Left ventricle myocardium inferior (tissue), 1 donor: ENCODE results near the gene JUND. TPM values are rescaled to one million over a fixed set of nuclear protein-coding genes. Genes with fewer than 3 reads are reported as not detected.

ENCODE experiments used
- DNase-seq: peaks from one replicate; pipeline ENCODE4 v3.0.0-alpha.2; 2020
- H3K27ac ChIP-seq: fragments of 200-600 bp; replicated peaks from 2 replicates; pipeline ENCODE4 v1.8.0; 2021
- H3K27me3 ChIP-seq: fragments of 200-600 bp; 2 replicates; pipeline ENCODE4 v1.8.0; 2021; ENCODE audit warnings: low read depth
- H3K36me3 ChIP-seq: fragments of 200-600 bp; 2 replicates; pipeline ENCODE4 v1.8.0; 2021
- H3K4me1 ChIP-seq: fragments of 200-600 bp; 2 replicates; pipeline ENCODE4 v1.8.0; 2021
- H3K4me3 ChIP-seq: fragments of 200-600 bp; 2 replicates; pipeline ENCODE4 v1.8.0; 2021; ENCODE audit warnings: mild to moderate bottlenecking, moderate library complexity
- H3K9me3 ChIP-seq: fragments of 200-600 bp; replicated peaks from 2 replicates; pipeline ENCODE4 v1.8.0; 2021
- CTCF ChIP-seq: fragments of 200-600 bp; IDR thresholded peaks from 2 replicates; pipeline ENCODE4 v1.8.0; 2021; ENCODE audit warnings: antibody characterized with exemption, mild to moderate bottlenecking, borderline replicate concordance
- intact Hi-C: fragments of 100-400 bp; cut with micrococcal nuclease; formaldehyde crosslinking; loops from one replicate; pipeline ENCODE4 v1.11.0; 2022
- total RNA-seq: library from RNA; stranded (reverse); fragmentation: NEBNext Ultra II Directional; extraction: Animal tissue kit (Norgen Biotek cat#: 25700); gene quantifications from one replicate; pipeline ENCODE4 v1.2.1, GENCODE V29; 2021
- donor health status: DM: no; HTN: yes; CAD: no; lungs with severe emphysema.

JUND gene
- total RNA-seq, 1 donor from 2014 or later = 107 TPM

GRCh38 chr19:18310118-18310909 is 28.9 kb upstream of the JUND start:
- no peak for DNase-seq
- Histone ChIP-seq H3K4me1 (peaks cover 28% of the 10 kb centered on the region), H3K9me3 (no peaks in the 10 kb centered on the region), H3K4me3 (no peak overlapping the region), H3K27me3 (no peaks in the 10 kb centered on the region), H3K36me3 (peaks cover 48% of the 10 kb centered on the region), H3K27ac (no peak overlapping the region)
- intact Hi-C loops = no loop called here
- TF ChIP-seq CTCF = no peak

DNA sequence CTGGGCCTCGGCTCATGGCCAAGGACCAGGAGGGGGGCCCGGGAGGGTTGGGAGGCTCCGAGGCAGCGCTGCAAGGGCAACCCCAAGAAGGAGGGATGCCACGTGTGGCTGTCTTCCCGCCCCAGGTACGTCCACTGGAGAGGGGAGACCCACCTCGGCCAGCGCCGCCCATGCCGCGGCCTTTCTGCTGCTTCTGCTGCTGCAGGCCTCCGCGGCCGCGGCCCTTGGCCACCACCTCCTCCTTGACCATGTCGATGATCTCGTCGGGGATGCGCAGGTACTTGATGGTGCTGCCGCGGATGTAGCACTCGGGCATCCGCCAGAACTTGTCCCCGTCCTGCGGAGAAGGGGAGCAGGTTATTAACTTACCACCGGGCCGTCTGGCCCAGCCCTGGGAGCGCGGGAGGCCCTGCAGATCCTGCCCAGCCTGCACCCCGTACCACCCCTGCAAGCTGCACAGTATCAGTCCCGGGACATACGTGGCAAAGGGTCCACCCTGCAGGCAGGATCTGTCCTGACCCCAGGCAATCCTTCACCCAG is 28.2 kb upstream of the JUND start:
- DNase-seq = no peak
- Histone ChIP-seq H3K36me3 (peaks cover 47% of the 10 kb centered on the region), H3K4me1 (peaks cover 35% of the 10 kb centered on the region), H3K4me3 (no peak overlapping the region), H3K9me3 (no peaks in the 10 kb centered on the region), H3K27ac (no peak overlapping the region), H3K27me3 (no peaks in the 10 kb centered on the region)
- intact Hi-C loops = no loop called here
- no peak for TF ChIP-seq CTCF

GRCh38 chr19:18308948-18309325 is 27.5 kb upstream of the JUND start:
- Histone ChIP-seq H3K27ac (no peak overlapping the region), H3K9me3 (no peaks in the 10 kb centered on the region), H3K4me1 (peaks cover 42% of the 10 kb centered on the region), H3K27me3 (no peaks in the 10 kb centered on the region), H3K36me3 (peaks cover 41% of the 10 kb centered on the region), H3K4me3 (no peak overlapping the region)
- intact Hi-C loops = no loop called here
- no peak for DNase-seq
- no peak for TF ChIP-seq CTCF

DNA sequence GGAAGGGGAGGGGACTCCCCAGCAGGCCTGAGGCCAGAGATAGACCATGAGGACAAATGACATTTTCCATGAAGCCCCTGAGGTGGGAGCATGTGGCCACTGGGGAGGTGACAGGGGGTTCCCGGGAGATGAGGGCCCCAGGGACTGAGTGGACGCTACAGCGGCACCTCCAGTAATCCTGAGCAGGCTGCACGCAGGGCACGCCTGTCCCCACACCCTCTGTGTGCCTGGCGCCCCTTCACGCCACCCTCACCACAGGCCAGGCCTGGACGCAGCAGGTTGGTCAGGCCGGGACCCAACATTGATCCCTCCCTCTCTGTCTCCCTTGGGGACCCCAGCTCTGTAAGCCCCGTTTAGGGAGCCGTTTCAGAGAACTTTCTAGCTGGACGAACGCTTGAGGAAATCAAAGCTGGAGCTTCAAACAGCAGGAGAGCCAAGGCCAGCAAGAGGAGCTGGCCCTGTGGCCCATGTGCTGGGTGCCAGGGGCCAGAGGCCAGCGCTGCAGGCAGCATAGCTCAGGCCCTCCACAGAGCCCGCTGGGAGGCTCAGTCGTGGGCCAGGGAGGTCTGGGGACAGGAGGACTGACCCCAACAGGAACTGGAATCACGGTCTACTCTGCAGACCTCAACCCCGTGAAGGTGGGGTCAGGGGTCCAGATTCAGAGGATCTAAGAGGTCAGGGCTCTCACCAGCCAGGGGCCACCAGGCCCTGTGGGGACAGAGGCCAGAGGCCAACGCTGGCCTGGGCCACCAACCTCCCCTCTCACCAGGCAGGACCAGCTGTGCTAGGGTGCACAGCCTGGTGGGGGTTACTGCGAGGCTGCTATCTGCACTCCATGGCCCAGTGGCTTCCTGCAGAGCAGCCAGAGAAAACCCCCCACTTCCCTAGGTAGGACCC is 26.9 kb upstream of the JUND start:
- peaks cover 48% of the 10 kb centered on the region for H3K4me1 ChIP-seq
- intact Hi-C loops = no loop called here
- no peaks in the 10 kb centered on the region for H3K9me3 ChIP-seq
- peak overlapping the region; percentile 99 for H3K27ac ChIP-seq
- H3K4me3 ChIP-seq = no peak overlapping the region
- TF ChIP-seq CTCF = no peak
- no peaks in the 10 kb centered on the region for H3K27me3 ChIP-seq
- no peak for DNase-seq
- peaks cover 41% of the 10 kb centered on the region for H3K36me3 ChIP-seq

- Histone ChIP-seq H3K4me1 (peaks cover 59% of the 10 kb centered on the region), H3K27ac (peak overlapping the region; percentile 99), H3K27me3 (no peaks in the 10 kb centered on the region), H3K4me3 (no peak overlapping the region), H3K9me3 (no peaks in the 10 kb centered on the region), H3K36me3 (peaks cover 33% of the 10 kb centered on the region)
- intact Hi-C loops = no loop called here
- no peak for TF ChIP-seq CTCF
- DNase-seq = no peak
Measured at GRCh38 chr19:18307271-18307681, 25.9 kb upstream of the JUND start.
